HUES6 (cell line): ENCODE results near the gene LRP2BP.

Experiments
- H3K27ac ChIP-seq: 2 replicates; pipeline ENCODE4 v1.7.0; 2013; ENCODE audit warnings: low read depth, mild to moderate bottlenecking, low read length, inconsistent platforms
- H3K27me3 ChIP-seq: 2 replicates; pipeline ENCODE4 v1.6.1; 2013; ENCODE audit warnings: low read length; ENCODE audit not compliant: control insufficient read depth, insufficient read depth
- H3K36me3 ChIP-seq: 2 replicates; pipeline ENCODE4 v1.6.1; 2013; ENCODE audit warnings: low read length; ENCODE audit not compliant: control insufficient read depth, insufficient read depth
- H3K4me1 ChIP-seq: 2 replicates; pipeline ENCODE4 v1.6.1; 2013; ENCODE audit warnings: low read length; ENCODE audit not compliant: control insufficient read depth, insufficient read depth
- H3K4me3 ChIP-seq: 2 replicates; pipeline ENCODE4 v1.5.1; 2013; ENCODE audit warnings: low read depth, low read length
- H3K9ac ChIP-seq: one replicate; pipeline ENCODE4 v1.6.1; 2013; ENCODE audit warnings: mild to moderate bottlenecking, low read length
- H3K9me3 ChIP-seq: 2 replicates; pipeline ENCODE4 v1.6.1; 2013; ENCODE audit warnings: low read depth, low read length; ENCODE audit not compliant: control insufficient read depth, insufficient read depth

The LRP2BP gene

DNA sequence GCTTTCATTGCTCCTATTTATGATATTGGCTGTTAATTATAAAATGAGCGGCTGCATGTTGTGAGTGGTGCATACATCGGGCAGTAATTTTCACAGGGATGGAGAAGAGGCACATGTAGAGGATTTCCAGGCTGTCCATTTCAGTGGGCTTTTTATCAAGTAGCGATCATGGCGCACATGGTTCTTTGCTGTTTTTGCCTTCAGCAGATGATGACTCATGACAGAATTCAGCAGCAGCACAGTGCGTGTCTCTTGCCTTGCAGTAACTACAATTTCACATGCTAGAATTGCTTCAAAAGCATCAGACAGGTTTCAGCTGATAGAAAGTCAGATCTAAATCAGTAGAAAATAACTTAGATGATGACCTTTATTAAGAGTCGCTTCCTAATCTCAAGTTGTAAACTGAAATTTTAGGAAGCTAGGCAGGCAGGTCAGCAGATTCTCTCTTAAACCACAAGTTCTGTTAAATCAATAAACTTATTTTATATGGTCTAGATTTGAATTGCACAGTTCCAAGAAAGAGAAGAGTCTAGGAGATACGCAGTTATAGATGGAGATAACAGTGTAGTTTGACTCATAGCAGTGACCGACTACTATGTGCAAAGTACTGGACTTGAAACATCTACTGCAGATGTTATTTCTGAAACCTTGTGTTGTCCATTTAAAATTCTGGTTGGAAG, 35.8 kb downstream of the LRP2BP start:
- no peaks in the 10 kb centered on the region for H3K9me3 ChIP-seq
- peaks cover 17% of the 10 kb centered on the region for H3K36me3 ChIP-seq
- H3K4me3 ChIP-seq, result no peak overlapping the region
- H3K27ac ChIP-seq, result no peak overlapping the region
- H3K4me1 ChIP-seq, result no peaks in the 10 kb centered on the region
- no peak overlapping the region for H3K9ac ChIP-seq
- no peaks in the 10 kb centered on the region for H3K27me3 ChIP-seq

- Histone ChIP-seq H3K9ac (no peak overlapping the region), H3K27ac (no peak overlapping the region), H3K36me3 (peaks cover 26% of the 10 kb centered on the region), H3K9me3 (no peaks in the 10 kb centered on the region), H3K4me1 (no peaks in the 10 kb centered on the region), H3K27me3 (no peaks in the 10 kb centered on the region), H3K4me3 (no peak overlapping the region)
Measured at GRCh38 chr4:185358959-185359358, 36.8 kb downstream of the LRP2BP start.

DNA sequence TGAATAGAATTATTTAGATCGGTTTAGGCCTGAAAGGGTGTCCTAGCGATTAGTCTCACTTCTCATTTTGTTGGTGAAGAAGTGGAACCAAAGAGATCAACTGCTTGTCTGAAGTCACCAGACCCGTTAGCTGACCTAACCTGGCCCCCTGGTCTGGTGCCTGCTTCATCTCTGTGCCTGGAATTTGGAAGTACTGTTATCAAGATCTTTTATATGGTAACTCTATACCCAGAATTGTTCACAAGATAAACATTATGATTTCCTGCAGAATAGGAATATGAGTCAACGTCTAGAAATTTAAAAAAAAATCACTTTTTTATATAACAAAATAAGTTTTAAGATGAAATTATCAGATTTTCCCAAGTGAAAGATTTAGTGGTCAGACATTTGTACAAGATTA, 37.2 kb downstream of the LRP2BP start:
- Histone ChIP-seq H3K4me1 (no peaks in the 10 kb centered on the region), H3K9me3 (no peaks in the 10 kb centered on the region), H3K4me3 (no peak overlapping the region), H3K27ac (no peak overlapping the region), H3K27me3 (no peaks in the 10 kb centered on the region), H3K9ac (no peak overlapping the region), H3K36me3 (peaks cover 27% of the 10 kb centered on the region)

DNA sequence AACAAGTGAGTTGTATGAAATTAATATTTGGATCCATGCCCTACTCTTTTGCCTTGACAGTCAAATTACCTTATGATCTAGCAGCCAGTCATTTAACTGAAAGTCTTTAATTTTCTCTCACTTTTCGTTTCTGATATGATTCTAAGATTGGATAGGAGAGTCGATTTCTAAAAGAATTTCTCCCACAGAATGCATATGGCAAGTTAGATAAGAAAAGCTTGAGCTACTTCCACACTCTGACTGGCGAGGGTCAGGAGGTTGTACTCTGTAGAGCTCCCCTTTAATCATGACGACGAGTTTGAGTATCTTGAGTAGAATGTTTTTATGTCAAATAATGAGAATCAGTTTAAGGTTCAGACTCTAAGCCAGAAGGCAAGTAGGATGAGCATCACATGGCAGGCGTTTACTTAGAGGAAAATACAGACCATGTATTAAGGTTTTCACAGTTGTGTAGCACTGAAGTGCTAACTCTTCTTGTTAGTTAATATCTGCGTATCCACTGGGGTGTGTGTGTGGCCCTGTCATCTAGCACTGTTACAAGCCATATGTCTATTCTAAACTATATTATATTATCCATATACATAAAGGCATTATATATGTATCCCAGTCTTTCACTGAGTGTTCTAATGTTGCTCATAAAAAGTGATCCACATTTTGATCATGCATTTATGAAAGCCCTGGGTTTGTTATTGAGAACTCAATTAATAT, 37.8 kb downstream of the LRP2BP start:
- no peaks in the 10 kb centered on the region for H3K27me3 ChIP-seq
- H3K4me1 ChIP-seq, result no peaks in the 10 kb centered on the region
- no peak overlapping the region for H3K9ac ChIP-seq
- H3K9me3 ChIP-seq, result no peaks in the 10 kb centered on the region
- no peak overlapping the region for H3K4me3 ChIP-seq
- peaks cover 31% of the 10 kb centered on the region for H3K36me3 ChIP-seq
- no peak overlapping the region for H3K27ac ChIP-seq

GRCh38 chr4:185357211-185357610, 38.5 kb downstream of the LRP2BP start:
- Histone ChIP-seq H3K27ac (no peak overlapping the region), H3K4me3 (no peak overlapping the region), H3K9ac (no peak overlapping the region), H3K27me3 (no peaks in the 10 kb centered on the region), H3K9me3 (no peaks in the 10 kb centered on the region), H3K4me1 (no peaks in the 10 kb centered on the region), H3K36me3 (peaks cover 34% of the 10 kb centered on the region)

GRCh38 chr4:185352741-185353140, 43.0 kb downstream of the LRP2BP start:
- Histone ChIP-seq H3K27me3 (no peaks in the 10 kb centered on the region), H3K9ac (no peak overlapping the region), H3K36me3 (peaks cover 50% of the 10 kb centered on the region), H3K4me3 (no peak overlapping the region), H3K9me3 (no peaks in the 10 kb centered on the region), H3K4me1 (no peaks in the 10 kb centered on the region), H3K27ac (no peak overlapping the region)

DNA sequence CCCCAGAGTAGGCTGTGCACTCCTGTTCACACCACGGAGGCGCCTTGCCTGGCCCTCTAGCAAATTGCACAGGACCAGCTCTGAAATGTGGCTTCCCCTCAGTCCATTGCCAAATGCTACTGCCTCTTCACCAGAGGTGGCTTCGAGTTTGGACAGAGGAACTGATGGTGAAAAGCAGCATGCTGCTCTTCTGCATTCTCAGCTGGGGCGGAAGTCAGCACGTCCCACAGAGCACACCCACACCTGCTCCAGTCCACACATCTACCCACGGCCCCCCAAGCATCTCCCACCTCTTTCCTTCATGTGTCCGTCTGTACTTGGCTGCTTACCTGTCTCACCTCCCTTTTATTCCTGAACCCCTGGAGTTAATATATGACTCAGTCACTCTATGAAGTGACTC, 43.5 kb downstream of the LRP2BP start:
- Histone ChIP-seq H3K27me3 (no peaks in the 10 kb centered on the region), H3K36me3 (peaks cover 53% of the 10 kb centered on the region), H3K9me3 (no peaks in the 10 kb centered on the region), H3K27ac (no peak overlapping the region), H3K4me3 (no peak overlapping the region), H3K9ac (no peak overlapping the region), H3K4me1 (no peaks in the 10 kb centered on the region)

DNA sequence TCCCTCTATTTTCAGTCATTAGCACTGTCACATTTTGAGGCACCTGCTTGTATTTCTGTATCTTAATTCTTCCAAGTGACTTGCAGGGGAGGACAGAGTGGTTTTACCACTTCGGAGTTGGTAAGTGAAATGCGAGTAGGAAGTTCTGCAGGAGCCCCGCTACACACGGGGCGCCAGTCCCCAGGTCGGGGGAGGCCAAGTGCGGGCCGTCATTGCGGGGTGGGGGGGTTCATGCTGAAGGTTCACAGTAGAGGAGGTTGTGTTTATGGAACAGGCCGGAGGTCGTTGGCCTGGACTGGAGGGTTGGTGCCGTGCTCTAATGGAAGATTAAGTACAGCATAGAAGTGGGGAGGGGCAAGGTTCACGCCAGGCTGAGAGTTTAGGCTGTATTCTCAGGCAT, 44.0 kb downstream of the LRP2BP start:
- no peak overlapping the region for H3K27ac ChIP-seq
- H3K4me1 ChIP-seq, result no peaks in the 10 kb centered on the region
- H3K9me3 ChIP-seq, result no peaks in the 10 kb centered on the region
- peaks cover 55% of the 10 kb centered on the region for H3K36me3 ChIP-seq
- no peak overlapping the region for H3K9ac ChIP-seq
- H3K4me3 ChIP-seq, result no peak overlapping the region
- no peaks in the 10 kb centered on the region for H3K27me3 ChIP-seq

DNA sequence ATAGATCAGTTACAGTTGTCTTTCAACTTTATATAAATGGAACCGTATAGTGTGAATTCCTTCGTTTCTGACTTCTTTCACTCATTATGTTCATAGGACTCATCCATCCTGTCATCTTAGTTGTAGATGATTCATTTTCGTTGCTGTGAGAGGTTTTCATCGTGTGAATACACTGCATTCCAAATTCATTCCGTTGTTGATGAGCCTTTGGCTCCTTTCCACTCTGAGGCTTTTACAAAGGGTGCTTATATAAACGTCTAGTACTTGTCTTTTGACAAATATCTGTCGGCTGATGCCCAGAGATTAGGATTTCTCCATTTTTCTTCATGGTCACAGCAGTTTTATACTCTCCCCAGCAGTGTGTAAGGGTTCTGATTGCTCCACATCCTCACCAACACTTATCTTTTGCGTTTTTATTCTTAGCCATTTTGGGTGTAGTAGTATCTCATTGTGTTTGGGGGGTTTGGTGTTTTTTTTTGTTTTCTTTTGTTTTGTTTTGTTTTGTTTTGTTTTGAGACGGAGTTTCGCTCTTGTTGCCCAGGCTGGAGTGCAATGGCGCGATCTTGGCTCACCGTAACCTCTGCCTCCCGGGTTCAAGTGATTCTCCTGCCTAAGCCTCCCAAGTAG, 48.6 kb downstream of the LRP2BP start:
- no peak overlapping the region for H3K9ac ChIP-seq
- H3K27me3 ChIP-seq, result no peaks in the 10 kb centered on the region
- no peaks in the 10 kb centered on the region for H3K9me3 ChIP-seq
- H3K27ac ChIP-seq, result no peak overlapping the region
- H3K4me3 ChIP-seq, result no peak overlapping the region
- H3K36me3 ChIP-seq, result peaks cover 54% of the 10 kb centered on the region
- peaks cover 4% of the 10 kb centered on the region; the same call in 1 of the 2 replicates for H3K4me1 ChIP-seq

DNA sequence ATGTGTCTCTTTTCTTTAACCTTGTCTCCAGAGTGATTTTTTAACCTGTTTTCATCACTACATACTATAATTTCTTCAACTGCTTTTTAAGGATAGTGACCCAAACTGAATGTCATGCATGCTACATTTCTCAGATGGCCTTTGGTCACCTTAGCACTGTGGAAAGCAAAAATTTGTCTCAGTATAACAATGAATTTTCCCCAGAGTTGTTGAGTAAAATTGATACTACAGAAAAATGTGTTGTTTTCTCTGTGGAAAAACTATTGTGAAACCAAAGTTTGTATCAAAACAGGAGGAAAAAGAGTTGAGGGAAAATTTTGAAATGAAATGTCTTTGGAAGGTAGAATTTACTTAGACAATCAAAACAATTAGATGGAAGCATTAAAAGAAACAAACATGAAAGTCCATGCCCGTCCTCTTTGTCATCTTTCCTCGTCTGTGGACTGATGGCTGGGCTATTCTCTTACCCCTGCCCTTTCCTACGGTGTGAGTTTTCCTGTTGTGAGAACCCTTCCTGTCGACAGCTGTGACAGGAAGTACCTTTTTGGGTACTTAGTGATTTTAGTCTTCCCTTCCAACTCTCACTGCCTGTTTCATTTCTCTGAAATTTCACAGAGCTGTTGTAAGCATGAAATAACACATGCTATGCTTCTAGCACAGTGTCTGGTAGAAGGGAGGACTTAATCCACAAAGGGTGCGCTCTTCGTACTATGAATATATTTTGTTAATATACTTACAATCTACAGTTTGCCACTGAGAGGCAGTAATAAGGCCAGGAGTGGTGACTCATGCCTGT, 50.8 kb downstream of the LRP2BP start:
- Histone ChIP-seq H3K36me3 (peaks cover 54% of the 10 kb centered on the region), H3K27ac (0 out of 2 replicates have a peak overlapping the region, but pooled peaks have one; percentile 38), H3K27me3 (no peaks in the 10 kb centered on the region), H3K9ac (no peak overlapping the region), H3K4me3 (no peak overlapping the region), H3K4me1 (peaks cover 4% of the 10 kb centered on the region; the same call in 1 of the 2 replicates), H3K9me3 (no peaks in the 10 kb centered on the region)
